MCF 10A (cell line): ENCODE measurements around the gene DIP2C. TPM values are rescaled to one million over a fixed set of nuclear protein-coding genes. Genes with fewer than 3 reads are reported as not detected.
A peak's percentile ranks its signal among the peaks of the same experiment; 100 is the strongest.

Experiments used
- BruUV-seq: library from RNA; stranded (reverse); fragments of 400-500 nt; replicated peaks from 2 replicates; lab custom pipeline; 2021; lab: Mats Ljungman, UMichigan
- CTCF ChIA-PET: fragments of 300-600 bp; sonication (Branson Sonifier 250); formaldehyde crosslinking; extraction: SDS; loops from one replicate; lab custom pipeline; 2021; ENCODE audit warnings: antibody characterized with exemption, inconsistent platforms; lab: Yijun Ruan, JAX
- POLR2A ChIA-PET: fragments of 300-600, 350-650 bp; sonication (Branson Sonifier 250); formaldehyde crosslinking; extraction: SDS; loops from one replicate; lab custom pipeline; 2020; ENCODE audit warnings: antibody characterized with exemption, inconsistent platforms; lab: Yijun Ruan, JAX
- DNase-seq: peaks from one replicate; pipeline ENCODE4 v3.0.0-alpha.2; 2018; ENCODE audit not compliant: unreplicated experiment
- H3K27ac Mint-ChIP-seq: one replicate; pipeline ENCODE4 v1.8.0; 2022; ENCODE audit warnings: mild to moderate bottlenecking, low read depth, mixed read lengths; ENCODE audit not compliant: unreplicated experiment
- H3K27me3 Mint-ChIP-seq: one replicate; pipeline ENCODE4 v1.8.0; 2022; ENCODE audit warnings: mixed read lengths; ENCODE audit not compliant: insufficient read depth, unreplicated experiment
- H3K36me3 Mint-ChIP-seq: one replicate; pipeline ENCODE4 v1.8.0; 2022; ENCODE audit warnings: mild to moderate bottlenecking, moderate library complexity, mixed read lengths; ENCODE audit not compliant: insufficient read depth, unreplicated experiment
- H3K4me1 Mint-ChIP-seq: one replicate; pipeline ENCODE4 v1.8.0; 2022; ENCODE audit warnings: mixed read lengths; ENCODE audit not compliant: insufficient read depth, unreplicated experiment
- H3K4me3 Mint-ChIP-seq: one replicate; pipeline ENCODE4 v1.8.0; 2022; ENCODE audit warnings: mild to moderate bottlenecking, moderate library complexity, mixed read lengths; ENCODE audit not compliant: unreplicated experiment
- H3K9me3 Mint-ChIP-seq: one replicate; pipeline ENCODE4 v1.8.0; 2022; ENCODE audit warnings: mixed read lengths; ENCODE audit not compliant: unreplicated experiment
- CTCF ChIP-seq: fragments of 200-600 bp; IDR thresholded peaks from one replicate; pipeline ENCODE4 v1.8.0; 2022; ENCODE audit warnings: antibody characterized with exemption, mild to moderate bottlenecking; ENCODE audit not compliant: unreplicated experiment
- intact Hi-C: fragments of 100-400 bp; cut with micrococcal nuclease; formaldehyde crosslinking; loops from 2 replicates; pipeline ENCODE4 v1.14.1; 2022
- total RNA-seq: library from RNA; stranded (reverse); gene quantifications from 2 replicates; pipeline ENCODE4 v1.2.3, GENCODE V29; 2022

DIP2C gene
- total RNA-seq, 1 experiment from 2014 or later = 0.37 TPM

DNA sequence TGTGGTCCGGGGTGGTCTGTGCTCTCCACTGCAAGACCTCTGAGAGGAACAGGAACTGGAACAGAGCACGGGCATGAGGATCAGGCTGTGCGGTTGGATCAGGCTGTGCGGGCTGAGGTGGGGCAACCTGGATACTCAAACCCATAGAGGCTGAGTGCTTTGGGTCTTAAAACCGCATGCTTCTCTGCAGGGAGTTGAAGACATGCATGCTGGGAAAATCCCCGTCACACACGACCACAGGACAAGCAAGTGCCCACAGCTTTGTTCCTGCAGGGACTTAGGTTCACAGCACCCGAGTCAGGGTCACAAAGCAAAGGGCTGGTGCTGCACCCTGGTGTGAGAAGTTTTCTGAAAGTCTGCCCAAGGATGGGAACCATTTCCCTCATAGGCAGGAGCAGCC lies 333.0 kb downstream of the DIP2C start:
- peak; percentile 14 for DNase-seq
- Mint-ChIP-seq H3K9me3 (no peaks in the 10 kb centered on the region), H3K36me3 (no peaks in the 10 kb centered on the region), H3K4me3 (no peak overlapping the region), H3K4me1 (no peaks in the 10 kb centered on the region), H3K27me3 (peaks cover 33% of the 10 kb centered on the region), H3K27ac (no peak overlapping the region)
- ChIA-PET CTCF (interaction anchor here (0.8 to 0.9 kb wide), 2 partner anchors 138 to 172 kb away, joined by 3 read pairs; no protein-coding TSS in a partner anchor), POLR2A (interaction anchor here (0.6 kb wide), 1 partner anchor 158 kb away, joined by 4 read pairs; no protein-coding TSS in a partner anchor)
- no TSS peak for BruUV-seq
- intact Hi-C loops = no loop called here
- TF ChIP-seq CTCF = no peak

- no TSS peak for BruUV-seq
- DNase-seq = no peak
These were observed 334.4 kb downstream of the DIP2C start for GRCh38 chr10:354901-355617.

GRCh38 chr10:352476-353235 lies 336.8 kb downstream of the DIP2C start:
- no peaks in the 10 kb centered on the region for H3K36me3 Mint-ChIP-seq

More at GRCh38 chr10:354901-355617, 334.4 kb downstream of the DIP2C start:
- intact Hi-C loops = no loop called here
- Mint-ChIP-seq H3K9me3 (no peaks in the 10 kb centered on the region), H3K4me1 (no peaks in the 10 kb centered on the region), H3K27ac (no peak overlapping the region), H3K4me3 (no peak overlapping the region), H3K36me3 (no peaks in the 10 kb centered on the region), H3K27me3 (peaks cover 31% of the 10 kb centered on the region)
- ChIA-PET CTCF (no interaction called here), POLR2A (no interaction called here)
- TF ChIP-seq CTCF = no peak

More at GRCh38 chr10:352476-353235, 336.8 kb downstream of the DIP2C start:
- ChIA-PET POLR2A (interaction anchor here (1.2 kb wide), 1 partner anchor 196 kb away, joined by 3 read pairs; no protein-coding TSS in a partner anchor), CTCF (no interaction called here)
- Mint-ChIP-seq H3K27ac (no peak overlapping the region), H3K4me3 (no peak overlapping the region), H3K4me1 (no peaks in the 10 kb centered on the region), H3K27me3 (peaks cover 31% of the 10 kb centered on the region), H3K9me3 (no peaks in the 10 kb centered on the region)
- no TSS peak for BruUV-seq
- intact Hi-C loops = no loop called here
- no peak for DNase-seq
- no peak for TF ChIP-seq CTCF
